ENCODE results near the gene SULT2B1.

SULT2B1 gene

GRCh38 chr19:48595171-48595570 lies 43.2 kb downstream of the SULT2B1 start:
- H3K36me3 ChIP-seq (ENCODE audit: insufficient read depth, insufficient read length, low read length) = no peaks in the 10 kb centered on the region
- H3K4me3 ChIP-seq (ENCODE audit: insufficient read length, low read depth) = no peak overlapping the region
- H3K27me3 ChIP-seq (ENCODE audit: insufficient read depth, insufficient read length) = no peaks in the 10 kb centered on the region
- TF ChIP-seq SUZ12 (IDR thresholded peaks at IDR 0.05; ENCODE audit: extremely low read depth, insufficient read depth, insufficient read length) = no peak
- H3K9ac ChIP-seq (ENCODE audit: insufficient read length, low read depth) = no peak overlapping the region
- DNase-seq (ENCODE audit: low read depth, low spot score) = no peak
- H3K4me1 ChIP-seq (ENCODE audit: insufficient read depth, insufficient read length) = no peaks in the 10 kb centered on the region
- H3K9me3 ChIP-seq (ENCODE audit: insufficient read depth, low read length) = no peaks in the 10 kb centered on the region

GRCh38 chr19:48595833-48596232 lies 43.9 kb downstream of the SULT2B1 start:
- Histone ChIP-seq H3K9me3 (ENCODE audit: insufficient read depth, low read length) (no peaks in the 10 kb centered on the region), H3K4me1 (ENCODE audit: insufficient read depth, insufficient read length) (no peaks in the 10 kb centered on the region), H3K9ac (ENCODE audit: insufficient read length, low read depth) (no peak overlapping the region), H3K27me3 (ENCODE audit: insufficient read depth, insufficient read length) (no peaks in the 10 kb centered on the region), H3K36me3 (ENCODE audit: insufficient read depth, insufficient read length, low read length) (no peaks in the 10 kb centered on the region), H3K4me3 (ENCODE audit: insufficient read length, low read depth) (no peak overlapping the region)
- TF ChIP-seq SUZ12 (IDR thresholded peaks at IDR 0.05; ENCODE audit: extremely low read depth, insufficient read depth, insufficient read length) (no peak), YY1 (IDR thresholded peaks at IDR 0.05; ENCODE audit: insufficient read depth, insufficient read length) (no peak), ZNF274 (IDR thresholded peaks at IDR 0.05; ENCODE audit: low read depth, low read length) (no peak)
- no peak for DNase-seq (ENCODE audit: low read depth, low spot score)

- no peaks in the 10 kb centered on the region for H3K36me3 ChIP-seq (ENCODE audit: insufficient read depth, insufficient read length, low read length)
- no peak overlapping the region for H3K9ac ChIP-seq (ENCODE audit: insufficient read length, low read depth)
- no peaks in the 10 kb centered on the region for H3K9me3 ChIP-seq (ENCODE audit: insufficient read depth, low read length)
- no peak for TF ChIP-seq SUZ12 (IDR thresholded peaks at IDR 0.05; ENCODE audit: extremely low read depth, insufficient read depth, insufficient read length)
- TF ChIP-seq YY1 (IDR thresholded peaks at IDR 0.05; ENCODE audit: insufficient read depth, insufficient read length) = no peak
- no peak for TF ChIP-seq ZNF274 (IDR thresholded peaks at IDR 0.05; ENCODE audit: low read depth, low read length)
- no peaks in the 10 kb centered on the region for H3K4me1 ChIP-seq (ENCODE audit: insufficient read depth, insufficient read length)
- no peaks in the 10 kb centered on the region for H3K27me3 ChIP-seq (ENCODE audit: insufficient read depth, insufficient read length)
- H3K4me3 ChIP-seq (ENCODE audit: insufficient read length, low read depth) = no peak overlapping the region
- no peak for DNase-seq (ENCODE audit: low read depth, low spot score)
Measured at GRCh38 chr19:48596237-48596636, 44.3 kb downstream of the SULT2B1 start.

- Histone ChIP-seq H3K9ac (ENCODE audit: insufficient read length, low read depth) (peak overlapping the region; percentile 21), H3K36me3 (ENCODE audit: insufficient read depth, insufficient read length, low read length) (no peaks in the 10 kb centered on the region), H3K27me3 (ENCODE audit: insufficient read depth, insufficient read length) (no peaks in the 10 kb centered on the region), H3K9me3 (ENCODE audit: insufficient read depth, low read length) (no peaks in the 10 kb centered on the region), H3K4me3 (ENCODE audit: insufficient read length, low read depth) (peak overlapping the region; percentile 2), H3K4me1 (ENCODE audit: insufficient read depth, insufficient read length) (no peaks in the 10 kb centered on the region)
- TF ChIP-seq YY1 (IDR thresholded peaks at IDR 0.05; ENCODE audit: insufficient read depth, insufficient read length) (no peak), ZNF274 (IDR thresholded peaks at IDR 0.05; ENCODE audit: low read depth, low read length) (no peak), SUZ12 (IDR thresholded peaks at IDR 0.05; ENCODE audit: extremely low read depth, insufficient read depth, insufficient read length) (no peak)
- DNase-seq (ENCODE audit: low read depth, low spot score) = no peak
Measured at GRCh38 chr19:48596679-48597465, 44.9 kb downstream of the SULT2B1 start.

- no peaks in the 10 kb centered on the region for H3K9me3 ChIP-seq (ENCODE audit: insufficient read depth, low read length)
- no peak for TF ChIP-seq ZNF274 (IDR thresholded peaks at IDR 0.05; ENCODE audit: low read depth, low read length)
- TF ChIP-seq SUZ12 (IDR thresholded peaks at IDR 0.05; ENCODE audit: extremely low read depth, insufficient read depth, insufficient read length) = no peak
- no peak for TF ChIP-seq YY1 (IDR thresholded peaks at IDR 0.05; ENCODE audit: insufficient read depth, insufficient read length)
- no peaks in the 10 kb centered on the region for H3K27me3 ChIP-seq (ENCODE audit: insufficient read depth, insufficient read length)
- no peaks in the 10 kb centered on the region for H3K4me1 ChIP-seq (ENCODE audit: insufficient read depth, insufficient read length)
- H3K36me3 ChIP-seq (ENCODE audit: insufficient read depth, insufficient read length, low read length) = peaks cover 6% of the 10 kb centered on the region
- no peak for DNase-seq (ENCODE audit: low read depth, low spot score)
- no peak overlapping the region for H3K4me3 ChIP-seq (ENCODE audit: insufficient read length, low read depth)
- H3K9ac ChIP-seq (ENCODE audit: insufficient read length, low read depth) = no peak overlapping the region
Measured at GRCh38 chr19:48598996-48599700, 47.2 kb downstream of the SULT2B1 start.

- Histone ChIP-seq H3K9me3 (ENCODE audit: insufficient read depth, low read length) (no peaks in the 10 kb centered on the region), H3K4me1 (ENCODE audit: insufficient read depth, insufficient read length) (no peaks in the 10 kb centered on the region), H3K4me3 (ENCODE audit: insufficient read length, low read depth) (no peak overlapping the region), H3K36me3 (ENCODE audit: insufficient read depth, insufficient read length, low read length) (peaks cover 6% of the 10 kb centered on the region), H3K27me3 (ENCODE audit: insufficient read depth, insufficient read length) (no peaks in the 10 kb centered on the region), H3K9ac (ENCODE audit: insufficient read length, low read depth) (no peak overlapping the region)
- DNase-seq (ENCODE audit: low read depth, low spot score) = no peak
- TF ChIP-seq ZNF274 (IDR thresholded peaks at IDR 0.05; ENCODE audit: low read depth, low read length) = no peak
- no peak for TF ChIP-seq YY1 (IDR thresholded peaks at IDR 0.05; ENCODE audit: insufficient read depth, insufficient read length)
- no peak for TF ChIP-seq SUZ12 (IDR thresholded peaks at IDR 0.05; ENCODE audit: extremely low read depth, insufficient read depth, insufficient read length)
Measured at GRCh38 chr19:48600679-48601417, 48.9 kb downstream of the SULT2B1 start.

- no peak for DNase-seq (ENCODE audit: low read depth, low spot score)
- H3K9ac ChIP-seq (ENCODE audit: insufficient read length, low read depth) = no peak overlapping the region
- H3K9me3 ChIP-seq (ENCODE audit: insufficient read depth, low read length) = no peaks in the 10 kb centered on the region
- H3K4me1 ChIP-seq (ENCODE audit: insufficient read depth, insufficient read length) = no peaks in the 10 kb centered on the region
- TF ChIP-seq SUZ12 (IDR thresholded peaks at IDR 0.05; ENCODE audit: extremely low read depth, insufficient read depth, insufficient read length) (no peak), YY1 (IDR thresholded peaks at IDR 0.05; ENCODE audit: insufficient read depth, insufficient read length) (no peak), ZNF274 (IDR thresholded peaks at IDR 0.05; ENCODE audit: low read depth, low read length) (no peak)
- no peak overlapping the region for H3K4me3 ChIP-seq (ENCODE audit: insufficient read length, low read depth)
- no peaks in the 10 kb centered on the region for H3K27me3 ChIP-seq (ENCODE audit: insufficient read depth, insufficient read length)
- peaks cover 20% of the 10 kb centered on the region for H3K36me3 ChIP-seq (ENCODE audit: insufficient read depth, insufficient read length, low read length)
Measured at GRCh38 chr19:48603001-48603400, 51.0 kb downstream of the SULT2B1 start.
